ENCODE measurements around the gene THOC2. TPM values are rescaled to one million over a fixed set of nuclear protein-coding genes. Genes with fewer than 3 reads are reported as not detected.
"Not testable (repeated sequence)": the region's sequence is repeated elsewhere in the genome, so short reads cannot be mapped to it uniquely, and the experiment has no call there.

The THOC2 gene
- total RNA-seq, 1 donor from 2014 or later, result 91.1 TPM

DNA sequence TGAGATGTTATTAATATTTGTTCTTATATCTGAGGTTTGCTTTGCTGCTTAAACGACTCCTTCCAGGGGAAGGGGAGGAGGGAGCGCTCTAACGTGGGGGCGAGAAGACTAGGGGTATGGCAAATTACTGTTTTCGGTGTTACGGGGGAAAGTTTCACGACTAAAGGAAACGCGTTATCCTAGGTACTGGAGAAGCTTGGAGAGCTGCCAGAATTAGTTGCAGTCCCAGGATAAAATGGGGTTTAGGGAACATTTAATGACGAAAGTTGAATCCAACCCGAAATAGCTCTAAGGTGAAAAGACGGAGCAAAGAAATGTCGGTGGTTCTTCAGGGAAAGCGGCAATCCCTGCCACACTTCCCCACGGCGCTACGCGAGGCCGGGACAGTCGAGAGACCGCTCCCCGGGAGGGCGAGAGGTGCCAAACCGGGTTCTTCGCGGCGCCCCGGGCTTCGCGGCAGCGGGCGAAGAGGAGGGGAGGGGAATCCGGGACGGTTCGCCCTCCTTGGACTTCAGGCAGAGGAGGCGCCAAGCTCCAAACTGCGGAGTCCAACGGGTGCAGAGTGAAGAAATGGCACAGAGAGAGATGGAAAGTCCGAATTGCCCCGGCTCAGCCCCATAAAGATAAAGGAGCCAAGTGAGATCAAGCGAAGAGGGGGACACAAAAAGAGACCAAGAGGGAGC lies 724 bp downstream of the THOC2 start:
- DNase-seq (ENCODE audit: low read depth, low spot score), result peak; percentile 2
- H3K36me3 Mint-ChIP-seq (ENCODE audit: low read depth), result peaks cover 13% of the 10 kb centered on the region
- TF ChIP-seq, protein P1, sequence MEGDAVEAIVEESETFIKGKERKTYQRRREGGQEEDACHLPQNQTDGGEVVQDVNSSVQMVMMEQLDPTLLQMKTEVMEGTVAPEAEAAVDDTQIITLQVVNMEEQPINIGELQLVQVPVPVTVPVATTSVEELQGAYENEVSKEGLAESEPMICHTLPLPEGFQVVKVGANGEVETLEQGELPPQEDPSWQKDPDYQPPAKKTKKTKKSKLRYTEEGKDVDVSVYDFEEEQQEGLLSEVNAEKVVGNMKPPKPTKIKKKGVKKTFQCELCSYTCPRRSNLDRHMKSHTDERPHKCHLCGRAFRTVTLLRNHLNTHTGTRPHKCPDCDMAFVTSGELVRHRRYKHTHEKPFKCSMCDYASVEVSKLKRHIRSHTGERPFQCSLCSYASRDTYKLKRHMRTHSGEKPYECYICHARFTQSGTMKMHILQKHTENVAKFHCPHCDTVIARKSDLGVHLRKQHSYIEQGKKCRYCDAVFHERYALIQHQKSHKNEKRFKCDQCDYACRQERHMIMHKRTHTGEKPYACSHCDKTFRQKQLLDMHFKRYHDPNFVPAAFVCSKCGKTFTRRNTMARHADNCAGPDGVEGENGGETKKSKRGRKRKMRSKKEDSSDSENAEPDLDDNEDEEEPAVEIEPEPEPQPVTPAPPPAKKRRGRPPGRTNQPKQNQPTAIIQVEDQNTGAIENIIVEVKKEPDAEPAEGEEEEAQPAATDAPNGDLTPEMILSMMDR (conservative IDR thresholded peaks at IDR 0.05), result no peak
- H3K9me3 Mint-ChIP-seq, result peaks cover 6% of the 10 kb centered on the region
- H3K4me3 Mint-ChIP-seq, result peak overlapping the region; percentile 97
- H3K4me1 Mint-ChIP-seq, result peaks cover 27% of the 10 kb centered on the region
- peak overlapping the region; percentile 98 for H3K27ac Mint-ChIP-seq (ENCODE audit: unreplicated experiment)
- no peaks in the 10 kb centered on the region for H3K27me3 Mint-ChIP-seq (ENCODE audit: low read depth)

DNA sequence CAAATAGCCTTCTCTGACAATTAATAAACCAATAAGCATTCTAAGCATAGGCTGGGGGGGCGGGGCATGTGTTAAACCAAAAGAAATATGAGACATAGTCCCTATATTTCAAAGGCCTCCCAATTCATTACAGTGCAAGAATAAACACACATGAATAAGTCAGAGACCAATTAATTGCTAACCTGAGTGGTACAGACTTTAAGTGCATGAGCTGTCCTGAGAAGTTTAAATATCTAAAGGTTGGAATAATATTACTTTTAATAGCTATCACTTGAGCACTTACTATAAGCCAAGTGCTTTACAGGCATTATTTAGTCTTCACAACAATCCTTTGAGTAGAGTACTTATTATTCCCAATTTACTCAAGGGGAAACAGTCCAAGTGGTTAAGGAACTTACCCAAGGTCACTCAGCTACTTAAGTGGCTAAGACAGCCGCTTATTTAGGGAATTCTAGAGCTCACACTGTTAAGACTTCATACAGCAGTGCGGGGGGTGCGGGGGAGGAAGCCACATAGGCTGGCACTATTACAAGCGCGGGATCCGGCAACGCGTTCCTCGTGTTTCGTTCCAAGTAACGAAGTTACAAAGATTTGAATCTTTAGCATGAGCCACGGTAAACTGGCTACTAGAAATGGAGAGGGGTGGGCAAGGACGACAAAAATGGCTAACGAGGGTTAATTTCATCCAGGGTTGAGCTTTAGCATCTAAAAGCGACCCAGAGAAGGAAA lies 1.4 kb downstream of the THOC2 start:
- H3K4me1 Mint-ChIP-seq, result peaks cover 27% of the 10 kb centered on the region
- peak overlapping the region; percentile 68 for H3K27ac Mint-ChIP-seq (ENCODE audit: unreplicated experiment)
- H3K36me3 Mint-ChIP-seq (ENCODE audit: low read depth), result peaks cover 13% of the 10 kb centered on the region
- peak overlapping the region; percentile 97 for H3K4me3 Mint-ChIP-seq
- H3K27me3 Mint-ChIP-seq (ENCODE audit: low read depth), result no peaks in the 10 kb centered on the region
- DNase-seq (ENCODE audit: low read depth, low spot score), result no peak
- TF ChIP-seq, protein P1 (conservative IDR thresholded peaks at IDR 0.05), result no peak
- peaks cover 6% of the 10 kb centered on the region for H3K9me3 Mint-ChIP-seq

DNA sequence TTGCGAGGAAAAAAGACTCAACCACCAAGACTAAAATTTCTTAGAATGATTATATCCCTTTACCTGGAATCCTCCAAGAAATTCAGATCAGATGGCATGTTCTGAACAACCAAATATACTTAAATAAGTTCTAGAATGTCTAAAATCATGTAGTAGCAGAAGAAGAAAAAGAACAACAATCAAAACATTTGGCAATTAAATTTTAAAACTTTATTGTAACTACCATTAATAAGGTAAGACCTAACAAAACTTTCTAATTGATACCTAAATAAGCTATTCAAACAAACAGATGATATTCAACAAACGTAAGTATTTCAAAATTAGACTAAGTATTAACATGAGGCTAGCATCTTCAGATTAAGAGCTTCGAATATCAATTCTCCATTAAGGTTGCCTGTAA lies 4.3 kb downstream of the THOC2 start:
- peaks cover 7% of the 10 kb centered on the region for H3K9me3 Mint-ChIP-seq
- peak overlapping the region; percentile 4 for H3K4me3 Mint-ChIP-seq
- no peak for DNase-seq (ENCODE audit: low read depth, low spot score)
- H3K27me3 Mint-ChIP-seq (ENCODE audit: low read depth), result no peaks in the 10 kb centered on the region
- TF ChIP-seq, protein P1 (conservative IDR thresholded peaks at IDR 0.05), result no peak
- peaks cover 11% of the 10 kb centered on the region for H3K36me3 Mint-ChIP-seq (ENCODE audit: low read depth)
- no peak overlapping the region for H3K27ac Mint-ChIP-seq (ENCODE audit: unreplicated experiment)
- peaks cover 27% of the 10 kb centered on the region for H3K4me1 Mint-ChIP-seq

DNA sequence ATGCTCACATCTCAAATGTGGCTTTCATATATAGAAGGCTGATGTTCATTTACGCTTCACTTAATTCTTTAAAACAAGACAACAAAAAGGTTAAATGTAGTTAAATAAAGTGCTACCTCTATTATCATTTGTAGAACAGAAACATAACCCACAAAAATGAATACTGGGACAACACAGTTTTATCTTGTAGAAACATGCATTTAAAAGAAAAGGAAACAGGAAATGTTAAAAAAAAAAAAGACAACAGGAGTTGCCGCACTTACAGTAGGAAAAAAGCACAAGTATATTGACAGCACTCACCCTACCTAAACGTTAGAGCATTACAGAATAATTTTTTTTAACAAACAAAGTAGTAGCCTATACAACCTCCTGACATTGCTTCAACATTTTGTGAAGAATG lies 4.8 kb downstream of the THOC2 start:
- H3K9me3 Mint-ChIP-seq, result peaks cover 5% of the 10 kb centered on the region
- no peak overlapping the region for H3K27ac Mint-ChIP-seq (ENCODE audit: unreplicated experiment)
- H3K36me3 Mint-ChIP-seq (ENCODE audit: low read depth), result peaks cover 8% of the 10 kb centered on the region
- H3K4me1 Mint-ChIP-seq, result peaks cover 24% of the 10 kb centered on the region
- H3K27me3 Mint-ChIP-seq (ENCODE audit: low read depth), result no peaks in the 10 kb centered on the region
- DNase-seq (ENCODE audit: low read depth, low spot score), result no peak
- TF ChIP-seq, protein P1 (conservative IDR thresholded peaks at IDR 0.05), result no peak
- H3K4me3 Mint-ChIP-seq, result peak overlapping the region; percentile 4

DNA sequence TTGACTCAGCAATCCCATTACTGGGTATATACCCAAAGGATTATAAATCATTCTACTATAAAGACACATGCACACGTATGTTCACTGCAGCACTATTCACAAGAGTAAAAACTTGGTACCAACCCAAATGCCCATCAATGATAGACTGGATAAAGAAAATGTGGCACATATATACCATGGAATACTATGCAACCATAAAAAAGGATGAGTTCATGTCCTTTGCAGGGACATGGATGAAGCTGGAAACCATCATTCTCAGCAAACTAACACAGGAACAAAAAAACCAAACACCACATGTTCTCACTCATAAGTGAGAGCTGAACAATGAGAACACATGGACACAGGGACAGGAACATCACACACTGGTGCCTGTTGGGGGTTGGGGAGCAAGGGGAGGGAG lies 10.7 kb downstream of the THOC2 start:
- peak overlapping the region; percentile 27 for H3K27ac Mint-ChIP-seq (ENCODE audit: unreplicated experiment)
- DNase-seq (ENCODE audit: low read depth, low spot score); H3K4me1 Mint-ChIP-seq; H3K36me3 Mint-ChIP-seq (ENCODE audit: low read depth); H3K4me3 Mint-ChIP-seq; H3K27me3 Mint-ChIP-seq (ENCODE audit: low read depth); H3K9me3 Mint-ChIP-seq: not testable (repeated sequence)

DNA sequence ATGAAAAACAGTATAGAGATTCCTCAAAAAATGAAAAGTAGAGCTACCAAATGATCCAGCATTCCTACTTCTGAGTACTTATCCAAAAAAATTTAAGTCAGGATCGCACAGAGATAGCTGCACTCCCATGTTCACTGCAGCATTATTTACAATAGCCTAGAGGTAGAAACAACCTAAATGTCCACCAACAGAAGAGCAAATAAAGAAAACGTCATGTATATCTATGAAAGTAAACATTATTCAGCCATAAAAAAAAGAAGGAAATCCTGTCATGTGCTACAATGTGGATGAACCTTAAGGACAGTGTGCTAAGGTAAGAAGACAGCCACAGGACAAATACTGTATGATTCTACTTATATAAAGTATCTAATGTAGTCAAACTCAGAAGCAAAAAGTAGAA lies 12.4 kb downstream of the THOC2 start:
- Mint-ChIP-seq H3K4me1 (no peaks in the 10 kb centered on the region), H3K27me3 (ENCODE audit: low read depth) (no peaks in the 10 kb centered on the region), H3K9me3 (peaks cover 10% of the 10 kb centered on the region), H3K27ac (ENCODE audit: unreplicated experiment) (no peak overlapping the region), H3K4me3 (no peak overlapping the region), H3K36me3 (ENCODE audit: low read depth) (peaks cover 5% of the 10 kb centered on the region)
- DNase-seq (ENCODE audit: low read depth, low spot score), result no peak
- TF ChIP-seq, protein P1 (conservative IDR thresholded peaks at IDR 0.05), result no peak
